Activated T-cell treated with anti-CD3 and anti-CD28 coated beads for 1 hour (primary cell): Measurements from ENCODE around the gene ATXN1L.
"Not testable (repeated sequence)": the region's sequence is repeated elsewhere in the genome, so short reads cannot be mapped to it uniquely, and the experiment has no call there.

ENCODE experiments used
- DNase-seq: peaks from one replicate; pipeline ENCODE4 v3.0.0-alpha.2; 2020; ENCODE audit warnings: low read depth

ATXN1L gene

GRCh38 chr16:71852158-71852557 is 6.4 kb downstream of the ATXN1L start:
- DNase-seq = no peak

- no peak for DNase-seq
These were observed 6.8 kb downstream of the ATXN1L start for GRCh38 chr16:71852561-71852960.

- no peak for DNase-seq
These were observed 7.6 kb downstream of the ATXN1L start for GRCh38 chr16:71853413-71853812.

GRCh38 chr16:71854369-71854948 is 8.7 kb downstream of the ATXN1L start:
- DNase-seq = no peak

DNA sequence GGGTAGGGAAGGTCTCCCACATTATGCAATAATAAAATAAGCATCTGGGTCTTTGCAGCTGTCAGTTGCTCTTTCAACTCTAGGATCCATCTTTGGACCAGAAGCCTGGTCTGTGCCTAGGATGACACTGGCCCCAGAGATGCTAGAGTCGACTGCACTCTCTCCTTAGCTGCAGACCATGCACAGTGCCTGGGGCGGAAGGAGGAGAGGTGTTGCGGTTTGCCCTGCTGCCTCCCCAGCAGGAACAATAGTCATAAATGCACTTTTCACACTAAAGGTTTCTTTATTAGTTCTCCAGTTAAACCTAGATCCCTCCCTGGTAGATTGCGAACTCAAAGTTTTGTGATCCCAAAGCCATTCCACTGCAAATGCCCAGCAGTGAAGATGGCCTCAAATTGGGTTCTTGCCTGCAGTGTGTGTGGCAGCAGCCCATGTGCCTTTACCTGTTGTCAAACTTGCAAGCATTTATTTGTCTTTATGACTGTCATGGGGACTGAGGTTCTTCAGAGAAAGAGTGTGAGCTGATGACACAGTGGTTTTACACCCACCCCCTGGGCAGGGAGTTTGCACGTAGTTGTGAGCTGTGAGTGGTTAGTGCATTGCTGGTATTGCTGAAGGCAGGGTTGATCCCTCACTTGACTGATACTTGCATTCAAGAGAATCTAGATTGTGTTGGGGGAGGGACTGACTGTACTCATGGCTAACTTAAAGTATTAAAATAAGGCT is 10.3 kb downstream of the ATXN1L start:
- no peak for DNase-seq

- DNase-seq = no peak
These were observed 14.2 kb downstream of the ATXN1L start for GRCh38 chr16:71859762-71860521.

DNA sequence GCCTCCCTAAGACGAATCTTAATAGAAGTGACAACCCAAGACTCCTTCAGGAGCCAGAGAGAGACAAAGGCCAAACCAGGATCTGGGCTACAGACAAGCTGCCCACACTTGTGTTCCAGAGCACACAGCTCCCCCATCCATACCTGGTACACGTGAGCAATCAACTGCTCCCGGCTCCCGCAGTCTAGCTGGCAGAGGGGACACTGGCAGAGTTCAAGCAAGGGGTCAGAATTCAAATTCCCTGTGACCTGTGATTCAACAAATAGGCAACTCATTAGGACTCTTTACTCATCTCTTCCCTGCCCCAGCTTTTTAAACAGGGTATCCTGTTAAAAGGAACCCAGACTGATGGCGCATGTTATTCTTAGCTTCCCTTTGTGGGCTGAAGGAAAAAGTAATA is 18.2 kb downstream of the ATXN1L start:
- DNase-seq = no peak

DNA sequence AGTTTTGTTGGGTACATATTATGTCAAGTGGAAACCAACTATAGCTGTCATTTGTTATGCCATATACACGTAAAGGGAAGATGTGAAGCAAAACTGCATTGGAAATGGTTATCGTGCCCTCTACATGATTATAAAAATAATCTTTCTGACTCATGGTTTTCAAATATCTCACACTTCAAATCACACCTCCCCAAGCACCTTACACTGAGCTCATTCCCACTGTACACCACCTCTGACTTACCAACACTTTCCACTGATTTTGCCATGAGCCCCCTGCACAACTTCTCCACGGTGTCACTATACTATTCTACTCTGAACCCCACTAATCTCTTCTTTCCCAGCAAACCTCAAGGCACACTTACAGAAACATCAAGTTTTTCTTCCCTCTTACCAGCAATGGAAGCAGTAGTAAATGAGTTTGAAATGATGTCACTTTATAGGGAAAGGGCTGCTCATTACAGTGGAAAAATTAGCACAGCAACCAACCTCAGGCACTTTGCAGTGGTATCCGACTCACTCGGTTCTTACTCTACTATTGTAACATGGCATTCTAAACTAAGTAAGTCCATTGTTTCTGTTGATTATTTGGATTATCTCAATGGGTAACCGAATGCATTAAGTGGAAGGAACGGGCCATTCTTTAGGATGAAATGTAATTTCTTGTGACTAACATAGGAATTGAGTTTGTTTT is 19.5 kb downstream of the ATXN1L start:
- DNase-seq = no peak

- DNase-seq = not testable (repeated sequence)
These were observed 21.4 kb downstream of the ATXN1L start for GRCh38 chr16:71867175-71867574.

DNA sequence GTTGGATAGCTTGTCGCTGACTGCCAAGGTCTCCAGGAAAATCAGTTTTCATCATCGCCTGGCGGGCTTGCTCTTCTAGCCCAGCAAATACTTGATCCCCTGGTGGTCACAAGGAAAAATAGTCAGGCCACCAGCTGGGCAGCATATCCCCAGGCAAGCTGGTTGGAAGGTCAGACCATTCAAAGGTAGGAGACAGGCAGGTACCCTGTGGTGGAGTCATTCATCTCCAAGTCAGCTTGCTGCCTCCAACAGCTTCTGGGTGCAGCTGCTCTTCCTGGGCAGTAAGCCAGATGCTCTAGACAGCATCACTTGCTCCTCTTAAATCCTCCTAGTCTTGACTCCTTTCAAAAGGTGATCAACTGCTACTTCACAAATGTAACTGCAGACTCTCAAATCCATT is 22.2 kb downstream of the ATXN1L start:
- no peak for DNase-seq

DNA sequence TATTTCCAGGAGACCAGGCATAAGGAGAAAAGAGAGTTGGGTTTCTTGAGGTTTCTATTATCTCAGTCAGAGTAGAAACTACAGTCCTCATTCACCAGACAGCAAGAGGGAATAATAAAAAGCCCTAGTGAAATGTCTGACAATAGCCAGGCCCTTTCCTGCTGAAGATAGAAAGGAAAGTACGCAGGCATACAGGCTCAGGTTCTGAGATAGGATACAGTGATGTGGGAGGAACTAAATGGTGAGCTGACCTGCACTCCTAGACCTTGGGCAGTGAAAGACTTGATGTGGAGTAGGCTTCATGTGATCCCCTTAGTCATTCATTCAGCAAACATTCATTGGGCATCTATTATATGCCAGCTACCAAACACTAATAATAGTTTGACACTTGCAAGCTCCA is 23.3 kb downstream of the ATXN1L start:
- DNase-seq = no peak

DNA sequence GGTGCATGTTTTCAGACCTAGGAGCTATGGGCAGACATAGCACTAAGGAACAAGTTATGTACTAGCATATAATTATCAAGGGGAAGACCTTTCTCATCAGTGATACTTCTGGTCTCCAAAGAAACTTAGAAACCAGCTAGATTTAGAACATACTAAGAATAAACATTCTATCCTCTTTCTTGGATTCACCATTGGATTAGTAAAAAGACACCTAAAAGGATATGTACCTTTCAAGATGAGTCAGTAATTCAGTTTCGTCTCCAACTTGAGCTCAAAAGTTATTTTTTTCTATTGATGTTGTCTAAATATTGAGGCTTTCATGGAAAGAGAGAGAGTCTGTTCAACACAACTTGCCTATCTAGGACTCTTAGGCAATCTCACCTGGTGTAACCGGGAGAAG is 25.0 kb downstream of the ATXN1L start:
- no peak for DNase-seq

DNA sequence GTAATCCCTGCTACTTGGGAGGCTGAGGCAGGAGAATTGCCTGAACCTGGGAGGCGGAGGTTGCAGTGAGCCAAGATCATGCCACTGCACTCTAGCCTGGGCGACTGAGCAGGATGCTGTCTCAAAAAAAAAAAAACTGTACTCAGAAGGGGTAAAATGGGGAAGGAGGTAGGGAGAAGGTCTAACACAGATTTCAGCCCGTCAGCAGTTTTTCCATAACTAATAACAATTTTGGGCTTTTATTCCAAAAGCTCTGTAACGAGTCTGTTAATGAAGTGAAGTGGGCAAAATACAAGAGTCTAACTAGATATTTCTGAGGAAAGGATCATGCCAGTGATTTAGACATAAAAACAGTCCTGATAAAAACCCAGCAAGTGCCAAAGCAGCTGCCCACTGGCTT is 27.4 kb downstream of the ATXN1L start:
- DNase-seq = no peak

DNA sequence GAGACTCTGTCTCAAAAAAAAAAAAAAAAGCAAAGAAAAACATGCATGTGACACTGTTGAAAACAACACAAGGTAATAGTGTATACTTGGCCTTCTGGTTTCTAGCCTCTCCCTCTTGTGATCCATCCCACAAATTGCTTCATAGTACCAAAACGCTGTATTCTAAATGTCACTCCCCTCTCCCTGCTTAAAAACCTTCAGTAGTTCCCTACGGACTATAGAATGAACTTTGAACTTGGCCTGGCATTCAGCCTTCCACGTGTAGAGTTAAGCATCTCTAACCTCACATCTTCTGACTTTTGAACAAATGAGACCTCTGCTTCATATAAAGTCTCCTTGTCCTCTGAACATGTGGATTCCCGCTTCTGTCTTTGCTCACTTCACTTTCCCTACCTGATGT is 33.1 kb downstream of the ATXN1L start:
- no peak for DNase-seq

- no peak for DNase-seq
These were observed 34.4 kb downstream of the ATXN1L start for GRCh38 chr16:71880176-71880575.

GRCh38 chr16:71882505-71883167 is 36.9 kb downstream of the ATXN1L start:
- peak; percentile 65 for DNase-seq

DNA sequence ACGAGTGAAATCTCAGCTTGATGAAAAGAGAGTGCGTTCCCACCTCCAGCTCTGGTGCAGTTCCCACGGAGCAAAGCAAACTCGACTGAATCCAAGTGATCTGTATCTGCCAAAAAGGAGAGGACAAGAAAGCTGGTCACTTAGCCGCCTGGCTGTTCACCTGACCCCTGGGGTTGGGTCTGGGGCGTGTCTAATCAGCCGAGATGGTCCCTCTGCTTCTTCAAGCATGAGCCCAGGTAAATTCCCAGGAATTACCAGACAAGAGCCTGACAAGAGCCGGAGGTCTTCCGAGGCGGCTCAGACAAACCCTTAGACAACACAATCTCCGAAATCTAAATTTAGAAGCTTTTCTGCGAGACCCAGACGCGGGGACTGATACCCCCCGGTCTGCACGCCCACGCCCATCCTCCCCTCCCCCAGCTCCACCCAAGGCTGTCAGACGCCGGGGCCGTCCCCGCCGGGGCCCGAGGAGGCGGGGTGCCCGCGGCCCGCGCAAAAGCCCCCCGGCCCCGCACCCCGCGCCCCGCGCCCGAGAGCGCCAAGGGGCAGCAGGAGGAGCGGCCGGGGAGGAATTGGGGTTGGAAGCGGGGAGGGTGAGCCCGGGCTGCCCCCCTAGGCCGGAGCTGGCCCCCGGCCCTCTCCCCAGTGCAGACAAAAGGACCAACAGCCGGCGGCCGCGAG is 37.5 kb downstream of the ATXN1L start:
- peak; percentile 44 for DNase-seq

GRCh38 chr16:71883849-71884638 is 38.3 kb downstream of the ATXN1L start, which contains the start of gene ZNF821:
TSS of gene ZNF821 (minus strand) at chr16:71884182. CDS start at chr16:71879946, 4,236 bp downstream.
- DNase-seq = peak; percentile 59

DNA sequence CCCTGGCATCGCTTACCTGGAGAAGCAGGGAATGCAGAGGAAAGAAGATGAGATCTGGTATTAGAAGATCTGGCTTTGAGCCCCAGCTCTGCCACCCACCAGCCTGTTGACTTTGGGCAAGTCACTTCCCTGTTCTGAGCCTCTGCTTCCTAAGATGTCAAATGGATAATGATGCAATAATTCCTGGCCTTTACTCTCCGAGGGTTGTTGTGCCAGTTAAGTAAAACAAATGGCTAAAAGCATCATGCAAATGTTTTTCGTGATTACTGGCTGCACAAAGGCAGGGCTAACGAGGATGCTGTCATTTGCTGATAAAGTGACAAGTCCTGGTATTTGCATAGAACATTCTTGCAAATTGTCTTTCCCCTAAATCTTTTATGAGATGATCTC is 39.5 kb downstream of the ATXN1L start:
- no peak for DNase-seq

GRCh38 chr16:71889147-71889546 is 43.4 kb downstream of the ATXN1L start:
- DNase-seq = no peak

GRCh38 chr16:71893888-71894228 is 48.1 kb downstream of the ATXN1L start:
- no peak for DNase-seq
